ENCODE measurements around the gene JADE1.

JADE1 gene

DNA sequence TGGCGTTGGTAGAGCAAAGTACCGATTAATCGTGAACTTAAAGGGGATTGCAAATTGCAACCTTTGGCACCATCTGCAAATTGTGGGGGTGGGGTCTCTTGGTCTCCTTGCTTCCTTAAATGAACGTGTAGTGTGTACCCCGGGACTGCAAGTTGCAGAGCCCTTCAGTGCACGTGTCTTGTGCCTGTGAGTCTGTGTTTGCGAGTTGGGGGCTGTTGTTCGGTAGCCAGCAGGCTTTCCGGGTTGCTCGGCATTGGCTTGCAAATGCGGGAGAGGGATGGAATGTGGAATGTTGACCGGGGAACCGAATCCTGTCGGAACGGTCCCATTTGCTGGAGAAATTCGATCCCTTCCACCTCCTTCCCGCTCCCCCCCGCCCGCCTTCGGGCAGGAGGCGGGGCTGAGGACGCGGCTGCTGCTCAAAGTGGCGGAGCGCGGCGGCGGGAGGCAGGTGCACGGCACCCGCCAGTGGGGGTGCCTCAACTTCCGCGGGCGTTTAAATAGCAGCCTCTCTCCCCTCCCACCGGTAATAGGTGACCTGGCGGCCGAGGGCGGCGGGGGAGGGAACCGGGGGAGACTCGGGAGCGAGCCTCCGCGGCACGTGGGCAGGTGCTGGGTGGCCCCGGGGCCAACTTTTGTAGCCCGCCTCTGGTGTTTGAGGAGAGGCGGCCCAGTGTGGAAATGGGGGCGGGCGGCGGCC lies 1.5 kb downstream of the JADE1 start:
- DNase-seq (ENCODE audit: low spot score), result peak; percentile 62

DNA sequence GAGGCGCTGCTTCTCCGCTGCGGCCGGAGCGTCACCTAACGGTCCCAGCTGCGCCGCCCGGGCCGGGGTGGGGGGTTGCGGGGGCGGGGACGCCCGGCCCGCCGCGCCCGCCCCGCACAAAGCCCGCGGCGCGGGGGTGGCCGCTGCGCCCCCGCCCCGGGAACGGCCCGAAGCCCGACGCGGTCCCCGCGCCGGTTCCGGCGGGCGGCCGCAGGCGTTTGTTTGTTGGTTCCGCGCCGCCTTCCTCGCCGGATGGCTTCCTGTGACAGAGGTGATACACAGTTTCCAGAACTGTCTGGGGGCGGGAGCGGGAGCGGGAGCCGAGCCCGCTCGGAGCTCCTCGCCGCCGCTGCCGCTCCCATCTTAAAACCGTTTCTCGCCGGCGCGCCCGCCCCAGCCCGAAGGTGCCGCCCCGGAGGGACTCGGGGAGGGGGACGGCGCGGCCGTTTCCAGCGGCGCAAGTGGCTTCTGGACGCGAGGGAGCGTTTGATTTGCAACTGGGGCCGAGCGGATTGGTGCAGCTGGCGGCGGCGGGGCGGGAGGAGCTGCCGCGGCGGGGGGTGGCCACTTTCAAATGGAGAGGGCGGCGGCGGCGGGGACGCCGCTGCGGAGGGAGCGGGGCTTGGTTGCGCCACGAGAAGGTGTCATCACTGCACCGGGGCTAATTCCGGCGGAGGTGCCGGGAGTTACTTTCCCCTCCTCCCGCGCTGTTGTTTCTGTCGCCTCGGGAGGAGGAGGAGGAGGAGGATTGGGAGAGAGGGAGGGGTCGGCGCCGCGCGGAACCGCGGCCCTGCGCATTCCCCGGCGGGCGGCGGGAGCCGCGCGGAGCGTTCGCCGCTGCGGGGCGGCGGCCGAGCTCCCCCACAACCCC lies 2.3 kb downstream of the JADE1 start:
- DNase-seq (ENCODE audit: low spot score), result peak; percentile 85

DNA sequence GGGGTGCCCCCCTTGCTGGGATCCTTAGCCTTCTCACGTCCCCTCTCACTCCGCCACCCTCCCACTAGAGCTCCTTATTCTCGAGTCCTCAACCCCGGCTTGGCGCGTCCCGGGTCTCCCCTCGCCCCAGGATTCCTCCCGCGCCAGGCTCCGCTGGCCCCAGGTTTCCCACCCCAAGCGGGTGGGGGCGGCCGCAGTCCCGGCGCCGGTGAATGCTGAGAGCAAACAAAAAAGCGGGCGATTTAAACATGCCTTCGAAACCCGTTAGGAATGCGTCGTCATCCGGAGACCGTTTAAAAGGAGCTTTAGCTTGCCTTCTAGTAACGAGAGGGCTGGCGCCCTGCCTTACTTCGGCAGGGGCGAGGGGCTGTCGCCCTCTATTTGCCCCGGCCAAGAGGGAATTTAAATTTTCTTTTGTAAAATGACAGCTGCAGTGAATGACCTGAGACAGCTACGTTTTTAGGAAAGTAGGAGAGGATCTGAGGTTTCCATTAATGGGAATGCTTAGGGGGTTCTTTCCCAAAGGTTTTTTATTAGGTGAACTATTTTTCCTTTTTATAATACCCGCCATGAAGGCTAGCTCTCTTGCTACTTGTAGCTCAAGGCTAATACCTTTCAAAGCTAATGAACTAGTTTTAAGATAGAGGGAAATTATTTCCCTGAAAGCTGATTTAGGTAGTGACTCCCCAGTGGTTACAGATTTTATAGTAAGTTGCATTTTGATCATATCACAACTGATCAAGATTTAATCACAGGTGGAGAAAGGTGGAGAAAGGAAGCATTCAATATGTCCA lies 3.1 kb downstream of the JADE1 start:
- peak; percentile 37 for DNase-seq (ENCODE audit: low spot score)

DNA sequence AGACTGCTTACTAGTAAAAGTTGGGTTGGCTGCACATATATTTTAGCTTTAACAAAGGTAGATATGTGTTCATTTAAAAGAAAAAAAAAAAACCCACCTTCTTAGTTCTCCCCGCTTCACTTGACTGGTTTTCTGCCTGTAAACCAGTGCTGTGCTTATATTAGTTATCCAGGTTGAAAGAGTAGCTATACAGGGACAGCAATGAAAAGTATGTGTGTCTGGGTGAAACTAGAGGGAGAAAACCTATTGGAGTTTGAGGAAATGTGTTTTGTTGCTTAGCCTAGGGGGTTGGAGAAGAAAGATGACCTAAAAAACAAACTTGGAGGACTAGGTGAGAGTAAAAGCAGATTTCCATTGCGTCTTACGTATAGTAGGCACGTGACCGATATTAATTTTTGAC lies 4.5 kb downstream of the JADE1 start:
- no peak for DNase-seq (ENCODE audit: low spot score)

DNA sequence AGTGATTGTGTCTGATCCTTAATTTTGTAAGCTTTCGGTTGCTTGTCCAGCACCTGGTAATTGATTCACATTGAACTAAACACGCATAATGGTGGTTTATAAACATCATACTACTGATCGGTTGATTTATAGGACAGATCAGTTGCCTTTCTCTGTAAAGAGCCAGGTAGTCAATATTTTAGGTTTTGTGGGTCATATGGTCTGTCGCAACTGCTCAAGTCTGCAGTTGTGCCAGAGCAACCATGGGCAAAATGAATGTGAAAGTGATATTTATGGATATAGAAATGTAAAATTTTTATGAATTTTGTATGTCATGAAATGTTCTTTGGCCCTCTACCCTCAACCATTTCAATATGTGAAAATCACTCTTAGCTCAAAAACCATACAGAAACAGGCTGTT lies 8.9 kb downstream of the JADE1 start:
- DNase-seq (ENCODE audit: low spot score), result no peak

DNA sequence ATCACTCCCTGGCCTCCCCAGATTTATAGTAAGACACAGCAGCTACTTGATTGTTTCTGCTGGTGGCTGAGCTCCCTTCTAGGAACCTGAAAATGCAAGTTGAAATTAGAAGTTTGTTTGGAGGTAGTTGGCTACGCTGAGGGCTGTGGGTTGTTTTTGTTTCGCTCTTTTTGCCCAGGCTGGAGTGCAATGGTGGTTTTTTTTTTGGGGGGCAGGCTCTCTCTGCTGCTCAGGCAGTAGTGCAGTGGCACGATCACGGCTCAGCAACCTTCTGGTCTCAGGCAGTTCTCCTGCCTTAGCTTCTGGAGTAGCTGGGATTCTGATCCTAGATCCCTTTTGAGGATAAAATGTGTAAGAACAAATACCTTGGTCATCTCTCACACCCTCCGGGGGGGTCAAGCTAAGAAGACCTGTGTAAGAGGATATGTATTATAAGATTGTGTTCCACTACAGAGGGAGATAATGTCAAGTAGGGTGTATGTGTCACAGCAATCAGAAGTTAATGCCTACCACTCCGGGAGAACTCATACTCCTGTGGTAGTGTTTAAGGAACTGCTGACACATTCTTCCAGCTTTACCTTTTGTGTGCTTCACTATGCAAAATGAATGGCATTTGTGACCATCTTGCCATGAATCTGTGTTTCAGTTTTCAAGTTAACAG lies 9.7 kb downstream of the JADE1 start:
- DNase-seq (ENCODE audit: low spot score), result no peak

DNA sequence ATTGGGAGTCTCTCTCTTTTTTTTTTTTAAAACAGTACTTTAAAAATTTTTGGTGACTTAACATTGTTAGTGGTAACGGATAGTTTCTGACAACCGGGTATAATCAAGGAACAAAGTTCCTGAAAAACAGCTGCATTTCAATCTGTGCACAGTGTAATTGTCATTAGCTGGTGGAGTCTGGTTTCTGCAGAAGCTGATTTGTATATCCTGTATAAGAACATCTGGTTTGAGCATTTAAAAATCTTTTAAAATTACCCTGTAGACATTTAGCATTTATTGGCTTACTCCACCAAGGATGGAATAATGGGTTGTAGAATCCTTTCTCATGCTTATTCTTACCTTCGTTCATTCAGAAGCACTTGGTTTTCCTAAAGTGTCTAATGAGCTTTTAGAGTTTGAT lies 11.2 kb downstream of the JADE1 start:
- DNase-seq (ENCODE audit: low spot score), result no peak

DNA sequence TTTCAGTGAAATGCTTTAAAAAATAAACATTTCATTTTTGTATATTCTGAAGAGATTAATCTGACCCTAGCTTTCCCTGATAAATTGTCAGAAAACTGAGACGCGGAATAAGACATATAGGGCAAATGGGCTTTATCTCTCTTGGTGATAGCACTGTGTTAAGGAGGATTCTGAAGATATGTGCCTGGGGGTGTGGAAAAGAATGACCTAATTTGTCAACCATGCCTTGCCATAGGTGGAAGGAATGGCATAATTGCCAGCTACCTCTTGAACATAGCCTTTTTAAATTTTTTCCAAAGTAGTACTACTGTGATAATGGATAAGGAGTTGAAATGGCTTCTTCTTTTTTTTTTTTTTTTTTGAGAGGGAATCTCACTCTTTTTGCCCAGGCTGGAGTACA lies 11.7 kb downstream of the JADE1 start:
- DNase-seq (ENCODE audit: low spot score), result no peak

DNA sequence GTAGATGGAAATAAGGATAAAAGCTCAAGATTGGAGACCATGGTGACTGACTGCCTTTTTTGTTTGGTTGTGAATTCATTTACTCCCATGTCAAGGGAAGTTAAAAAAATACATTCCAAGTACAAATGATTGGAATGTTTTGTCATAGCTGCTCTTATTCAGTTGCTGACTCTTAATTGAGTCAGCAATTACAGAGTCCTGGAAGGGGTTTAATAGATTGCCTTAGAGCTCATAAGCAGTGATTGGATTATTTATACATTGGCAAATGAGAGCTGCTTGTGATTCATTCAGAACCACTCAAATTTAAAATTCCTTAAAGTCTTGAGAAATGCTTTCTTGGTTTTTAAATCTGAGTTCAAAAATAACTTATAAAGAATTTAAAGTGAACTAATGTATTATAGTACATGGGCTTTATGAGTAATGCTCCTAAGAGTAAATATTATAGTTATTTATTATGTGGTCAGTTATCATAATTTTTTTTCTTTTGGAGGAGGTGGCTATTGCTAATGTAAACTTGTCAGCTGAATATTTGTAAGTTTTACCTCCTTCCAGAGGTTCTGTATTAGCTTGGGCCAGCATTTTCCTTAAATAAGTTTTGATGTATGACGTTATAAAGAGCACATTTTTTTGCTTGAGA lies 13.6 kb downstream of the JADE1 start:
- no peak for DNase-seq (ENCODE audit: low spot score)

DNA sequence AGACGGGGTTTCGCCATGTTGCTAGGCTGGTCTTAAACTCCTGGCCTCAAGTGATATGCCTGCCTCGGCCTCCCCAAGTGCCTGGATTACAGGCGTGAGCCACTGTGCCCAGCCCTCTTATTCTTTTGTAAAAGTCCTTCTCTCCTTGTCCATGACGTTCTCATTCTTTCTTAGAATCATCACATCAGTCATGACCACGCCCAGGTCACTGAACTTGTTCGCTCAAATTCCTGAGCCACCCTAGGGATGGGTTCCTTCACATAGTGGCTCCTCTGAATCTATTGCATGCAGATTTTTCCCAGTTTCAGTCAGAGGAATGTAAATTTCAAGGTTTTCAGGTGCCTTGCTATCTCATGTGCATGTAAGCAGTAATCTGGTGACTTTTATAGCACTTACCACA lies 15.7 kb downstream of the JADE1 start:
- no peak for DNase-seq (ENCODE audit: low spot score)

DNA sequence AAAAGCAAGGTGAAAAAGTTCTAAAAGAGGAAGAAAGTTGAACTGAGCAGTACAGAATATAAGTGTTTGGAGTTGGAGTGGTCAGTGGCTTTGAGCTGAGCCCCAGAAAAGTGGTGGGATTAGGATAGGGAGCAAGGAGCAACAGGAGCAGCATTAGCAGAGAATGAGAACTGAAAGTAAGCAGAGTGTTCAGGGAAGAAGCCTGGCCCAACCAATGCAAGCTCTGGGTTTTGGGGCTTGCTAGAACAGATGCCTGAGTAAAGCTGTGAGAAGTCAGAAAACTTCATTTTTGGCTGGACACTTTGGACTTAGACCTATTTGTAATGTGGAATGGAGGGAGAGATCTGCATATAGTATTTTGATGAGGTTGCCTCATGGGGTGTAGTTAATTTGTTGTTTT lies 17.8 kb downstream of the JADE1 start:
- no peak for DNase-seq (ENCODE audit: low spot score)

DNA sequence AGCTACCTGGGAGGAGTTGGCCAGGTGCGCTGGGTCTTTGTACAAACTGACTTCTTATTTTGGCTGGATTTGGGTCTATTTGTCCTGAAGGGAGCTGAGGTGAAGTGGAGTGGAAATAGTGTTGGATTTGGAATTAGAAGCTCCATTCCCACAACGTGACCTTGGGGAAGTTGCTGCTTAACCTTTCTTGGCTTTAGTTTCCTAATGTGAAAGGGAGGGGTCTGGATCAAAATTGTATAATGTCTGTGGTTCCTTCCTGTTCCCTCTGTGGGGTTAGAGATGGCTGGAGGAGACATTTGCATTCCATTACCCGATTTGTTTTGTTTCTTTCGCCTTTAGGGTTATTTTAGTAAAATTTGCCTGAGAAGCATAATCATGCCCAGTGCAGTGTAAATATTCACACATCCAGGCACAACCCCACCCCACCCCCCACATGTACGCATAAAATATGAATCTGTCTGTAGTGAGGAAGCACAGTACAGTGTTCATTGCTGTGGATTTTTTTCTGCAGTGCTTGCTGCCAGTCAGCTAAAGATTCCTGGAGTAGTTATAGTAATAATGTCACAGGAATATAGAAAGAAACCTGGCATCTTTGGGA lies 21.5 kb downstream of the JADE1 start:
- DNase-seq (ENCODE audit: low spot score), result no peak

DNA sequence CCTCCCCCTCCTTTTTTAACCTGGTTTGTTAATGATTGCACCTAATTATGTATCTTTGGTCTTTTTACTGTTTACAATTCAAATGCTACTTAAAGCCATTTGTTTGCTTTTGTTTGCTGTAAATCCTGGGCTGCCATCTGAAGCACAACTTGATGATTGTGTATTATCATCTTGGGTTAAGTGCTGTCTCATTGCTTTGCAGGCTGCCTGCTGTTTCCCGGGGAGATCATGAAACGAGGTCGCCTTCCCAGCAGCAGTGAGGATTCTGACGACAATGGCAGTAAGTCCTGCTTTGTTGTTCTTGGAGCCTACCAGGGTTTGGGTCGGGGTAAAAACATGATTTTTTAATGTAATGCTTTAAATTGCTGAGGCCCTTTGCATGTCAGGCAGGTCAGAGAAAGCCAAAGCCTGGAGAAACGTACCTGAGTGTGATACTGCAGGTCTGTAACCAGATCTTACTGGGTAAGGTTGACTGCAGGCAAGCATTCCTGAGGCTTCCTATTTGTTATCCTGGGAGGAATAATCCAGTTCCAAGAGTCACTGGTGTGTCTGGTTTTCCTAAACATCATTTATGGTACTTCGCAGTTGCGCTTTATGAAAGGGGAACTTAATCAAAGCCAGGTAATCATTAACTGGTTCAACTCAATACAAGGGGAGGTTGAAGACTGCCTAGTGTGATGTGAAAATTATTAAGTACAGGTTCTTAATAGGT lies 22.2 kb downstream of the JADE1 start:
- DNase-seq (ENCODE audit: low spot score), result no peak

DNA sequence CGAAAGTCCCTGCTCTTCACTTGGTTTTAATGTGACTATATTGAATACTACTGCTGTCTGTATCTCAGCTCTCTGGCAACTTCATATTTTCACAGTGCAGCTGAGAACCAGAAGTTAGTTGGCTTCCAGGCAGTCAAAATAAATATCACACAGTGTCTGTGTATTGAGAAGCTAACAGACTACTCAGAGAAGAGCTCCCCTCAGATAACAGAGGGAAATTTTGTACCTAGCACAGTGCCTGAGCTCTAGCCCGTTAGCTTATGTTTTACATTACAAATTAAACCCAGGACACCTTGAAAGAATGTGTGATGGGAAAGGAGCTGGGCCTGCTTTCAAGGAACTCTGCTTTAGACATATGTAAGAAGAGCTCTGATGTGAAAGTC lies 22.7 kb downstream of the JADE1 start:
- DNase-seq (ENCODE audit: low spot score), result no peak

DNA sequence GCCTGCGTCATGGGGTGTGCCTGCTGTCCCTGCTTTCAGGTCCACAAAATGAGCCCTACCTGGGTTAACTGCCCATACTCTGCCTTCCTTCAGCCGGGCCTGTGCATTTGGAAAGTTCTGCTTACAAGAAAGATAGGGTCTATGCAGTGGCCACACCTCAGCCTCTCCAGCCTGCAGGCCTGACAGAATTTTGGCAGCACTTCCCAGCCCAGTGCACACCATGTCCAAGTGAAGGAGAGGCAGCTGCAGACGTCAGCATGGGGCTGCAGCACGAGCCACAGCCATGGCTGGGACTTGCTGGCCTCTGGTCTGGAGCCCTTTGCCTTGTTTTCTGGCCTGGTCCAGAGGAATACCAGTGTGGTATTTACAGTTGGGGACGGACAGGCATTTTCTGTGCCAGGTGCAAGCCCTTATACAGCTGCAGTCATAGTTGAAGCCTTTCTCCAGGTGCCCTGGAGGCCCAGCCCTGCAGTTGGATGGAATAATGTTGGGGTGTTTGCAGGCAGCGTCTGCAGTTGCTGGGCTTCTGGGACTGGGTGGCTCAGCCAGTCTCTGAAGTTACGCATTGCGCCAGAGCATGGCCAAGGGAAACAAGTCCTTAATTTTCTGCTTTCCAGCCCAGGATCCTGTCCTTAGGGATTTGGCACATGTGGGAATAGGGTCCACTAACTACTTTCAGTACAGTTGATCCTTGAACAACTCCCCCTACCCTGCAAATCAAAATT lies 26.2 kb downstream of the JADE1 start:
- peak; percentile 42 for DNase-seq (ENCODE audit: low spot score)

DNA sequence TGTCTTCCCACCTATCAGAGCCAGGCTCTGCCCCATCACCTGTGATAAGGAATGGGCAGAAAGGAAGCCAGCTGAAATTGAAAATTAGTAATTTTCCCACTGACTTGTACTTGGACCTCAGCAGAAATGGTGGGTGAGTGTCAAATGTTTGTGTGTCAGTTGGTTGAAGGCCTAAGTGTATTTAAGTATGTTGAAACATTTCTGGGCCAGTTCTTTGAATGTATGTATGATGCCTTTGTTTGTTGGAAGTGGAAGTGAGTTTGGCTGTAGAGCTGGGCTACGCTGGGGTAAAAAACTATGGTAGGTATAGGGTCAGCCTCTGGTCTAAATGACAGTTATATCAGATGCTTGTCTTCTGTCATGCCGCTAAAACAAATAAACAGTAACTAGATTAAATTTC lies 27.7 kb downstream of the JADE1 start:
- no peak for DNase-seq (ENCODE audit: low spot score)

DNA sequence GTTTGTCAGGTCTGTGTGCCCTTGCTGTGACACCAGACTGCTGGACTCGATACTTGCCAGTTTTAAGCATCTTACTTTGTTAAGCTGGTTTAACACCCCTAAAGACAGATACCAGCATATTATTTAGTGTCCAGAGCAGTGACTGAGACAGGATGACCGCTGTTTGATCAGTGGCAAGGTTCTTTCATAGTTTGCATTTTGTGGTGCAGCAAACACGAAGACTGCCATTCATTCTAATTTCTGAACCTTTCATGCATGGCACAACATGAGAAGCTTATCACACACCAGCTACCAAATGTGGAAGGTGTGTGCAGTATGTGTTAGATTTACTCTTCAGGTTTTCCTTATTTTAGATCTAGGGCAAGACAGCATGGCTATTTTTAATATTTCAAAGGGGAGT lies 28.2 kb downstream of the JADE1 start:
- no peak for DNase-seq (ENCODE audit: low spot score)

DNA sequence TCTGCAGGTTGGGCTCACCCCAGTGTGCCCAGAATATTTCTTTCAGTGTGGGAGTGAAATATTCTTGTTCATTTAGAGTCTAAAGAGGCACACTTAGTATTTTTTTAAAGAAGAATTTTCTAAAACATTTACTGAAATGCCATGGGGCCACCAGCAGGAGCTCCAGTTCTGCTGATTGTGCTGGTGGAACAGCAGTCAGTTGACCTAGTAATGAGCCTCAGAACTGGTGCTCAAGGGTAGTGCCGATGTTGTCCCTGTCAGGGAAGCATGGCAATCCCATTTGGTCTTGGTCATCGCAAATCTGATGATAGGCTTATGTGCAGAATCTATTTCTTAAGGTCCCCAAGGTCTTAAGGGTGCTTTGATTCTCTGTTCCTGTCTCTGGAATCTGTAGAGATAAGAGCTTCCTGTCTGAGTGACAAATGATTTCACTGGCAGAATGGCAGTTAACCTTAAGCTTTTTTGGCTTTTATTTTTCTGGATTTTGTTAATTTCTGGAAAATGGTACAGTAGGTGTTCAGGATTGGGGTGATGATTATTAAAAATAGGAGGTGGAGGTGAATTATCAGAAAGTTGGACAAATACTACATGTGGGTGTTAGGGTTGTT lies 31.3 kb downstream of the JADE1 start:
- no peak for DNase-seq (ENCODE audit: low spot score)

DNA sequence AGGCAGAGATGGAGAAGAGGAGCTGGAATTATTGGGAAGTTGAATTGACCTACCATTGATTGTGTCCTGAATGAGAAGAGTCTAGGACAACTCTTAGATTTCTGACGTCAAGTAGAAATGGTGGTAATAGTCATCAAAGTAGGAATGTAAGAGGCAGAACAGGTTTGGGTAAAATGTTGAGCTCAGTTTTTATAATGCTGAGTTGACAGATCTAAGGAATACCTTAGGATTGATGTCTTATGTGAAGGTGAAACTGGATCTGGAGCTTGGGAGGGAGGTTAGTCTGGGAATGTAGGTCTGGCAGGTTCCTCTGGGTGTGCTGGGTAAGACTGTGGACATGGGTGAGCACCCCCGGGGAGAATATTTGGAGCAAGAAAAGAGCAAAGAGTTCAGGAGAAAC lies 31.9 kb downstream of the JADE1 start:
- DNase-seq (ENCODE audit: low spot score), result no peak

DNA sequence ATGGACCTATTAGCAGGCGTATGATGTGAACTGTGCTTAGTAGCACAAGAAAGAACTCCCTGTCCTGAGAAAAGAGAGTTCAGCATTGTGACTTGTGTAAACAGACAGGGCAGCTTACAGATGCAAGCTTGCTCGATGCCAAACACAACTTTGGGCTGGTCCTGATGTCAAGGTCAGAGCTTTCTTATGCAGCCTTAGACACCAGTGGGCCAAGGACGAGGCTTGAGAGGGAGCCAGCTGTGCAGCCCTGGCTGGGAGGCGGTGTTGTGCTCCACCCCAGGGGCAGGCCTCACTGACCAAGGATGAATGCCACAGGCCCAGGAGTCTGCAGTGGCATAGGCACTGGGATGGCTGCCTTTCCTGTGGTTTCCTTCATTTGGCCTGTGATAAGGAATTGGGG lies 35.4 kb downstream of the JADE1 start:
- DNase-seq (ENCODE audit: low spot score), result peak; percentile 51
